Measurements from ENCODE around the gene ACOT12. TPM values are rescaled to one million over a fixed set of nuclear protein-coding genes. Genes with fewer than 3 reads are reported as not detected.

Gene ACOT12
- total RNA-seq, 1 donor from 2014 or later, result not detected

GRCh38 chr5:81371354-81371876 lies 22.5 kb downstream of the ACOT12 start:
- intact Hi-C loops (cut with DNase I), result no loop called here
- no peak overlapping the region for H3K27ac ChIP-seq
- ATAC-seq (no peak), DNase-seq (no peak)
- H3K9me3 ChIP-seq, result no peaks in the 10 kb centered on the region
- H3K4me1 ChIP-seq, result no peaks in the 10 kb centered on the region
- TF ChIP-seq CTCF (IDR thresholded peaks at IDR 0.05), result no peak
- no peaks in the 10 kb centered on the region for H3K27me3 ChIP-seq
- H3K4me3 ChIP-seq, result no peak overlapping the region
- no peaks in the 10 kb centered on the region for H3K36me3 ChIP-seq

- Histone ChIP-seq H3K4me1 (no peaks in the 10 kb centered on the region), H3K27me3 (no peaks in the 10 kb centered on the region), H3K4me3 (no peak overlapping the region), H3K9me3 (no peaks in the 10 kb centered on the region), H3K36me3 (no peaks in the 10 kb centered on the region), H3K27ac (no peak overlapping the region)
- intact Hi-C loops (cut with DNase I), result no loop called here
- no peak for TF ChIP-seq CTCF (IDR thresholded peaks at IDR 0.05)
- ATAC-seq, result no peak
- no peak for DNase-seq
Observed at GRCh38 chr5:81370912-81371311, 23.0 kb downstream of the ACOT12 start.

- no peak overlapping the region for H3K4me3 ChIP-seq
- H3K4me1 ChIP-seq, result no peaks in the 10 kb centered on the region
- H3K27me3 ChIP-seq, result no peaks in the 10 kb centered on the region
- no peak for DNase-seq
- H3K27ac ChIP-seq, result no peak overlapping the region
- intact Hi-C loops (cut with DNase I), result no loop called here
- H3K36me3 ChIP-seq, result no peaks in the 10 kb centered on the region
- H3K9me3 ChIP-seq, result no peaks in the 10 kb centered on the region
- ATAC-seq, result no peak
- no peak for TF ChIP-seq CTCF (IDR thresholded peaks at IDR 0.05)
Observed at GRCh38 chr5:81365541-81365940, 28.4 kb downstream of the ACOT12 start.

GRCh38 chr5:81363093-81363871 lies 30.7 kb downstream of the ACOT12 start:
- Histone ChIP-seq H3K27me3 (no peaks in the 10 kb centered on the region), H3K4me1 (no peaks in the 10 kb centered on the region), H3K4me3 (no peak overlapping the region), H3K36me3 (no peaks in the 10 kb centered on the region), H3K27ac (no peak overlapping the region), H3K9me3 (no peaks in the 10 kb centered on the region)
- no peak for TF ChIP-seq CTCF (IDR thresholded peaks at IDR 0.05)
- DNase-seq (no peak), ATAC-seq (no peak)
- intact Hi-C loops (cut with DNase I), result no loop called here

GRCh38 chr5:81361600-81361999 lies 32.3 kb downstream of the ACOT12 start:
- Histone ChIP-seq H3K4me1 (no peaks in the 10 kb centered on the region), H3K27me3 (no peaks in the 10 kb centered on the region), H3K4me3 (no peak overlapping the region), H3K9me3 (no peaks in the 10 kb centered on the region), H3K36me3 (no peaks in the 10 kb centered on the region), H3K27ac (no peak overlapping the region)
- TF ChIP-seq CTCF (IDR thresholded peaks at IDR 0.05), result no peak
- intact Hi-C loops (cut with DNase I), result no loop called here
- DNase-seq (no peak), ATAC-seq (peak; percentile 12)
